ENCODE data around the gene COL9A1.

DNA sequence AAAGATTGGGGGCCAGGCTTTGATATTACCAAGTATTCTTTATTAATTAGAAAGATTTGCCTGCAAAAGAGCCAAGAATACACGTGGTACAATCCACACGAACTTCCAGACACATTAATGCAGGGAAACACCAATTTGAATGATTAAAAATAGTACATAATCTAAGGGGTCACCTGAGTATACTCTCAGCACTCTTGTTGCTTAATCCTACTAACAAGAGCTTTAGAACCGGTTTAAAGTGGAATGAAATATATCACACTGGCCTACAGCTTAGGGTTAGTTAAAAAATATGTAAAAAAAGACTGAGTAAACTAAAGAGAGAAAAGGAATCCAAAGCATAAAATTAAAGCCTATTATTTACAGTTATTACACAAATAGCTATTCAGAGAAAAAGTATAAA is 49.0 kb downstream of the COL9A1 start:
- TF ChIP-seq, protein P1, sequence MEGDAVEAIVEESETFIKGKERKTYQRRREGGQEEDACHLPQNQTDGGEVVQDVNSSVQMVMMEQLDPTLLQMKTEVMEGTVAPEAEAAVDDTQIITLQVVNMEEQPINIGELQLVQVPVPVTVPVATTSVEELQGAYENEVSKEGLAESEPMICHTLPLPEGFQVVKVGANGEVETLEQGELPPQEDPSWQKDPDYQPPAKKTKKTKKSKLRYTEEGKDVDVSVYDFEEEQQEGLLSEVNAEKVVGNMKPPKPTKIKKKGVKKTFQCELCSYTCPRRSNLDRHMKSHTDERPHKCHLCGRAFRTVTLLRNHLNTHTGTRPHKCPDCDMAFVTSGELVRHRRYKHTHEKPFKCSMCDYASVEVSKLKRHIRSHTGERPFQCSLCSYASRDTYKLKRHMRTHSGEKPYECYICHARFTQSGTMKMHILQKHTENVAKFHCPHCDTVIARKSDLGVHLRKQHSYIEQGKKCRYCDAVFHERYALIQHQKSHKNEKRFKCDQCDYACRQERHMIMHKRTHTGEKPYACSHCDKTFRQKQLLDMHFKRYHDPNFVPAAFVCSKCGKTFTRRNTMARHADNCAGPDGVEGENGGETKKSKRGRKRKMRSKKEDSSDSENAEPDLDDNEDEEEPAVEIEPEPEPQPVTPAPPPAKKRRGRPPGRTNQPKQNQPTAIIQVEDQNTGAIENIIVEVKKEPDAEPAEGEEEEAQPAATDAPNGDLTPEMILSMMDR (IDR thresholded peaks at IDR 0.05) = no peak
- TF ChIP-seq POLR2A (IDR thresholded peaks at IDR 0.05) = no peak
